SK-N-SH treated with all-trans-retinoic acid at 6 μM for 48 hours (cell line): ENCODE measurements around the gene DENND1A.

Source experiments
- OSR1 ChIP-seq: fragments of 250-450 bp; sonication (Bioruptor Pico); IDR thresholded peaks from 2 replicates; pipeline ENCODE4 v1.8.0; 2022; ENCODE audit warnings: moderate library complexity, mild to moderate bottlenecking, inconsistent platforms
- TCF4 ChIP-seq: fragments of 250-450 bp; sonication (Bioruptor Pico); IDR thresholded peaks from 2 replicates; pipeline ENCODE4 v1.8.0; 2021; ENCODE audit warnings: mild to moderate bottlenecking, moderate library complexity, borderline replicate concordance
- ZFP3 ChIP-seq: fragments of 250-450 bp; sonication (Bioruptor Pico); IDR thresholded peaks from 2 replicates; pipeline ENCODE4 v1.5.0; 2020; ENCODE audit warnings: mild to moderate bottlenecking, moderate library complexity
- ZNF565 ChIP-seq: fragments of 450-650 bp; formaldehyde crosslinking; conservative IDR thresholded peaks from 2 replicates; pipeline ENCODE4 v1.5.0; 2020; ENCODE audit warnings: low read depth, mild to moderate bottlenecking, moderate library complexity
- ZNF70 ChIP-seq: fragments of 450-650 bp; formaldehyde crosslinking; IDR thresholded peaks from 2 replicates; pipeline ENCODE4 v1.5.0; 2020; ENCODE audit warnings: mild to moderate bottlenecking, moderate library complexity
- TF ChIP-seq, protein P1 (sequence below): fragments of 250-450 bp; sonication (Bioruptor Pico); IDR thresholded peaks from 2 replicates; pipeline ENCODE4 v1.5.1; 2021; ENCODE audit warnings: mild to moderate bottlenecking, moderate library complexity
- TF ChIP-seq, protein P2 (sequence below): fragments of 250-450 bp; sonication (Bioruptor Pico); IDR thresholded peaks from 2 replicates; pipeline ENCODE4 v1.8.0; 2020; ENCODE audit warnings: mild to moderate bottlenecking, moderate library complexity, borderline replicate concordance
- TF ChIP-seq, protein P3 (sequence below): fragments of 250-450 bp; sonication (Bioruptor Pico); IDR thresholded peaks from 2 replicates; pipeline ENCODE4 v1.5.0; 2020; ENCODE audit warnings: mild to moderate bottlenecking, moderate library complexity

DNA sequence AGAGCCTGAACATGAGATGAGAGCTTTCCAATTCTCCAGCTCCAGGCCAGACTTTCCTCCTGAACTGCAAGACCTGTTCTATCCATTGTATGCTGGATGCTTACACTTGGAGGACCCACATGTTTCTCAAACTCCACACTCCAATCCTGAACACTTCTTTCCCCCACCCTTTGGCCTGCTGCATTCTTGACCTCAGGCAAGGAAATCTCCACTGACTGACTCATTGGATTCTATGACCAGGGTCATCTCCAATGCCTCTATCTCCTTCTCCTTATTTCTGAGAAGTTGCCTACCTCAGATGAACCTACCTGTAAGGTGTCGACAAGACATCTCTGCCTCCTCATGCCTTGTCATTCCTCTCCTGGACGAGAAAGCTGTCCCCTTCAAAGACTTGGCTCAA is 420.3 kb downstream of the DENND1A start:
- TF ChIP-seq, protein P1, sequence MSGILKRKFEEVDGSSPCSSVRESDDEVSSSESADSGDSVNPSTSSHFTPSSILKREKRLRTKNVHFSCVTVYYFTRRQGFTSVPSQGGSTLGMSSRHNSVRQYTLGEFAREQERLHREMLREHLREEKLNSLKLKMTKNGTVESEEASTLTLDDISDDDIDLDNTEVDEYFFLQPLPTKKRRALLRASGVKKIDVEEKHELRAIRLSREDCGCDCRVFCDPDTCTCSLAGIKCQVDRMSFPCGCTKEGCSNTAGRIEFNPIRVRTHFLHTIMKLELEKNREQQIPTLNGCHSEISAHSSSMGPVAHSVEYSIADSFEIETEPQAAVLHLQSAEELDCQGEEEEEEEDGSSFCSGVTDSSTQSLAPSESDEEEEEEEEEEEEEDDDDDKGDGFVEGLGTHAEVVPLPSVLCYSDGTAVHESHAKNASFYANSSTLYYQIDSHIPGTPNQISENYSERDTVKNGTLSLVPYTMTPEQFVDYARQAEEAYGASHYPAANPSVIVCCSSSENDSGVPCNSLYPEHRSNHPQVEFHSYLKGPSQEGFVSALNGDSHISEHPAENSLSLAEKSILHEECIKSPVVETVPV: no peak
- TF ChIP-seq OSR1 (CRISPR knock-in tag) (no peak), ZFP3 (CRISPR knock-in tag) (no peak), ZNF565 (CRISPR knock-in tag) (no peak), ZNF70 (no peak), TCF4 (CRISPR knock-in tag) (no peak)
- TF ChIP-seq, protein P2, sequence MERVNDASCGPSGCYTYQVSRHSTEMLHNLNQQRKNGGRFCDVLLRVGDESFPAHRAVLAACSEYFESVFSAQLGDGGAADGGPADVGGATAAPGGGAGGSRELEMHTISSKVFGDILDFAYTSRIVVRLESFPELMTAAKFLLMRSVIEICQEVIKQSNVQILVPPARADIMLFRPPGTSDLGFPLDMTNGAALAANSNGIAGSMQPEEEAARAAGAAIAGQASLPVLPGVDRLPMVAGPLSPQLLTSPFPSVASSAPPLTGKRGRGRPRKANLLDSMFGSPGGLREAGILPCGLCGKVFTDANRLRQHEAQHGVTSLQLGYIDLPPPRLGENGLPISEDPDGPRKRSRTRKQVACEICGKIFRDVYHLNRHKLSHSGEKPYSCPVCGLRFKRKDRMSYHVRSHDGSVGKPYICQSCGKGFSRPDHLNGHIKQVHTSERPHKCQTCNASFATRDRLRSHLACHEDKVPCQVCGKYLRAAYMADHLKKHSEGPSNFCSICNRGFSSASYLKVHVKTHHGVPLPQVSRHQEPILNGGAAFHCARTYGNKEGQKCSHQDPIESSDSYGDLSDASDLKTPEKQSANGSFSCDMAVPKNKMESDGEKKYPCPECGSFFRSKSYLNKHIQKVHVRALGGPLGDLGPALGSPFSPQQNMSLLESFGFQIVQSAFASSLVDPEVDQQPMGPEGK: no peak
- TF ChIP-seq, protein P3, sequence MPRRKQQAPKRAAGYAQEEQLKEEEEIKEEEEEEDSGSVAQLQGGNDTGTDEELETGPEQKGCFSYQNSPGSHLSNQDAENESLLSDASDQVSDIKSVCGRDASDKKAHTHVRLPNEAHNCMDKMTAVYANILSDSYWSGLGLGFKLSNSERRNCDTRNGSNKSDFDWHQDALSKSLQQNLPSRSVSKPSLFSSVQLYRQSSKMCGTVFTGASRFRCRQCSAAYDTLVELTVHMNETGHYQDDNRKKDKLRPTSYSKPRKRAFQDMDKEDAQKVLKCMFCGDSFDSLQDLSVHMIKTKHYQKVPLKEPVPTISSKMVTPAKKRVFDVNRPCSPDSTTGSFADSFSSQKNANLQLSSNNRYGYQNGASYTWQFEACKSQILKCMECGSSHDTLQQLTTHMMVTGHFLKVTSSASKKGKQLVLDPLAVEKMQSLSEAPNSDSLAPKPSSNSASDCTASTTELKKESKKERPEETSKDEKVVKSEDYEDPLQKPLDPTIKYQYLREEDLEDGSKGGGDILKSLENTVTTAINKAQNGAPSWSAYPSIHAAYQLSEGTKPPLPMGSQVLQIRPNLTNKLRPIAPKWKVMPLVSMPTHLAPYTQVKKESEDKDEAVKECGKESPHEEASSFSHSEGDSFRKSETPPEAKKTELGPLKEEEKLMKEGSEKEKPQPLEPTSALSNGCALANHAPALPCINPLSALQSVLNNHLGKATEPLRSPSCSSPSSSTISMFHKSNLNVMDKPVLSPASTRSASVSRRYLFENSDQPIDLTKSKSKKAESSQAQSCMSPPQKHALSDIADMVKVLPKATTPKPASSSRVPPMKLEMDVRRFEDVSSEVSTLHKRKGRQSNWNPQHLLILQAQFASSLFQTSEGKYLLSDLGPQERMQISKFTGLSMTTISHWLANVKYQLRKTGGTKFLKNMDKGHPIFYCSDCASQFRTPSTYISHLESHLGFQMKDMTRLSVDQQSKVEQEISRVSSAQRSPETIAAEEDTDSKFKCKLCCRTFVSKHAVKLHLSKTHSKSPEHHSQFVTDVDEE (CRISPR knock-in tag): no peak
